HL-60 (cell line): Measurements from ENCODE around the gene GDF11.

Experiments used
- CTCF ChIP-seq: IDR thresholded peaks from one replicate; pipeline ENCODE4 v1.5.1; 2011; ENCODE audit warnings: low read length, control low read depth, inconsistent platforms; ENCODE audit not compliant: insufficient read depth
- POLR2AphosphoS5 ChIP-seq: IDR thresholded peaks from 2 replicates; pipeline ENCODE4 v1.6.1; 2012; ENCODE audit warnings: low read depth
- REST ChIP-seq: IDR thresholded peaks from 2 replicates; pipeline ENCODE4 v1.6.1; 2012; ENCODE audit warnings: low read depth; ENCODE audit not compliant: insufficient replicate concordance

- TF ChIP-seq CTCF: no peak
- no peak for TF ChIP-seq REST
- no peak for TF ChIP-seq POLR2AphosphoS5
These were observed 22.8 kb upstream of the GDF11 start, which contains the start of gene RDH5 for GRCh38 chr12:55720071-55720564.
